HG02981 (cell line): Measurements from ENCODE around the gene QPCT.

Source experiments
- ATAC-seq: cut with Tn5 transposase; IDR thresholded peaks from one replicate; pipeline ENCODE4 v1.9.1; 2021; ENCODE audit warnings: mild to moderate bottlenecking, moderate library complexity; ENCODE audit not compliant: unreplicated experiment

The QPCT gene

GRCh38 chr2:37324786-37325624 lies 19.4 kb upstream of the QPCT start, which contains the start of gene PRKD3:
TSS of gene PRKD3 (minus strand) at chr2:37324833. CDS start at chr2:37316524, 8,309 bp downstream.
- peak; percentile 74 for ATAC-seq

- no peak for ATAC-seq
These were observed 18.8 kb upstream of the QPCT start for GRCh38 chr2:37325625-37326071.

GRCh38 chr2:37326285-37326684 lies 18.1 kb upstream of the QPCT start:
- ATAC-seq = no peak

- no peak for ATAC-seq
These were observed 17.4 kb upstream of the QPCT start for GRCh38 chr2:37326866-37327634.

GRCh38 chr2:37330681-37331080 lies 13.7 kb upstream of the QPCT start:
- ATAC-seq = no peak

GRCh38 chr2:37332560-37332959 lies 11.9 kb upstream of the QPCT start:
- no peak for ATAC-seq

- no peak for ATAC-seq
These were observed 11.2 kb upstream of the QPCT start for GRCh38 chr2:37333256-37333655.

- no peak for ATAC-seq
These were observed 8.8 kb upstream of the QPCT start for GRCh38 chr2:37335604-37336003.

- no peak for ATAC-seq
These were observed 6.7 kb upstream of the QPCT start for GRCh38 chr2:37337620-37338280.

GRCh38 chr2:37338933-37339332 lies 5.5 kb upstream of the QPCT start:
- ATAC-seq = no peak

- no peak for ATAC-seq
These were observed 3.8 kb upstream of the QPCT start for GRCh38 chr2:37340637-37341036.

GRCh38 chr2:37342591-37343220 lies 1.7 kb upstream of the QPCT start:
- ATAC-seq = no peak

- no peak for ATAC-seq
These were observed 644 bp upstream of the QPCT start for GRCh38 chr2:37343537-37344434.

- no peak for ATAC-seq
These were observed 3.7 kb downstream of the QPCT start for GRCh38 chr2:37348155-37348554.

- peak; percentile 47 for ATAC-seq
These were observed 4.9 kb downstream of the QPCT start for GRCh38 chr2:37349231-37349860.

- ATAC-seq = peak; percentile 62
These were observed 5.6 kb downstream of the QPCT start for GRCh38 chr2:37350034-37350433.

GRCh38 chr2:37354531-37354930 lies 10.1 kb downstream of the QPCT start:
- ATAC-seq = no peak

GRCh38 chr2:37355735-37356134 lies 11.3 kb downstream of the QPCT start:
- no peak for ATAC-seq

- no peak for ATAC-seq
These were observed 11.9 kb downstream of the QPCT start for GRCh38 chr2:37356299-37356698.
